K562 (cell line): Measurements from ENCODE around the gene ESPL1. TPM values are rescaled to one million over a fixed set of nuclear protein-coding genes. Genes with fewer than 3 reads are reported as not detected.

Experiments used
- ARID1B ChIP-seq: fragments of 450-650 bp; IDR thresholded peaks from 2 replicates; pipeline ENCODE4 v1.6.1; 2016; ENCODE audit warnings: antibody characterized with exemption, mild to moderate bottlenecking, inconsistent platforms
- CBX5 ChIP-seq: IDR thresholded peaks from 2 replicates; pipeline ENCODE4 v1.6.1; 2014; ENCODE audit warnings: low read depth, borderline replicate concordance
- CHCHD3 ChIP-seq: fragments of 250-450 bp; sonication (Bioruptor Pico); IDR thresholded peaks from 2 replicates; pipeline ENCODE4 v2.1.2; 2022; ENCODE audit warnings: mild to moderate bottlenecking
- COPS2 ChIP-seq: fragments of 450-650 bp; conservative IDR thresholded peaks from 2 replicates; pipeline ENCODE4 v1.6.1; 2016; ENCODE audit warnings: mild to moderate bottlenecking, moderate library complexity
- CXXC5 ChIP-seq: fragments of 250-450 bp; sonication (Bioruptor Pico); IDR thresholded peaks from 2 replicates; pipeline ENCODE4 v1.8.0; 2022; ENCODE audit warnings: inconsistent platforms, mild to moderate bottlenecking, moderate library complexity
- DEAF1 ChIP-seq: fragments of 450-650 bp; formaldehyde crosslinking; IDR thresholded peaks from 2 replicates; pipeline ENCODE4 v1.4.0; 2020; ENCODE audit warnings: mild to moderate bottlenecking, moderate library complexity
- DPF2 ChIP-seq: fragments of 450-650 bp; IDR thresholded peaks from 2 replicates; pipeline ENCODE4 v1.6.1; 2016
- ETS1 ChIP-seq: conservative IDR thresholded peaks from 2 replicates; pipeline ENCODE4 v1.6.1; 2011; ENCODE audit warnings: low read depth, mild to moderate bottlenecking, low read length; ENCODE audit not compliant: control insufficient read depth
- ETV1 ChIP-seq: fragments of 450-650 bp; conservative IDR thresholded peaks from 2 replicates; pipeline ENCODE4 v1.6.1; 2016; ENCODE audit warnings: missing genetic modification characterization, control low read depth, low read depth, missing compliant biosample characterization
- EZH2 ChIP-seq: IDR thresholded peaks from 2 replicates; pipeline ENCODE4 v1.6.1; 2012; ENCODE audit warnings: low read depth, mild to moderate bottlenecking, inconsistent platforms, low read length, borderline replicate concordance
- GATAD2A ChIP-seq: fragments of 450-650 bp; IDR thresholded peaks from 2 replicates; pipeline ENCODE4 v1.6.1; 2017
- GTF2F1 ChIP-seq: IDR thresholded peaks from 2 replicates; pipeline ENCODE4 v1.6.1; 2011; ENCODE audit warnings: low read depth, low read length, improper control_type of control experiment
- KLF6 ChIP-seq: fragments of 250-450 bp; sonication (Bioruptor Pico); IDR thresholded peaks from 2 replicates; pipeline ENCODE4 v1.4.0; 2020; ENCODE audit warnings: mild to moderate bottlenecking, moderate library complexity, borderline replicate concordance
- MAFG ChIP-seq: fragments of 450-650 bp; conservative IDR thresholded peaks from 2 replicates; pipeline ENCODE4 v1.6.1; 2016; ENCODE audit warnings: missing genetic modification characterization, missing compliant biosample characterization
- MBD1 ChIP-seq: fragments of 250-450 bp; sonication (Bioruptor Pico); IDR thresholded peaks from 2 replicates; pipeline ENCODE4 v1.8.0; 2022; ENCODE audit warnings: inconsistent platforms
- MXI1 ChIP-seq: IDR thresholded peaks from 2 replicates; pipeline ENCODE4 v1.6.1; 2011; ENCODE audit warnings: low read depth, mild to moderate bottlenecking, improper control_type of control experiment, low read length
- NR2F6 ChIP-seq: fragments of 450-650 bp; formaldehyde crosslinking; IDR thresholded peaks from 2 replicates; pipeline ENCODE4 v1.4.0; 2020; ENCODE audit warnings: mild to moderate bottlenecking
- RBM17 ChIP-seq: fragments of 200-400 bp; formaldehyde crosslinking; IDR thresholded peaks from 2 replicates; pipeline ENCODE4 v1.6.1; 2017; ENCODE audit warnings: low read depth, mild to moderate bottlenecking, low read length, borderline replicate concordance
- SMAD3 ChIP-seq: fragments of 450-650 bp; formaldehyde crosslinking; conservative IDR thresholded peaks from 2 replicates; pipeline ENCODE4 v1.4.0; 2020; ENCODE audit warnings: mild to moderate bottlenecking
- SRSF9 ChIP-seq: fragments of 200-400 bp; formaldehyde crosslinking; IDR thresholded peaks from 2 replicates; pipeline ENCODE4 v1.6.1; 2017; ENCODE audit warnings: low read depth, low read length, borderline replicate concordance
- ZBTB2 ChIP-seq: fragments of 450-650 bp; IDR thresholded peaks from 2 replicates; pipeline ENCODE4 v1.6.1; 2016; ENCODE audit warnings: antibody characterized with exemption
- ZBTB5 ChIP-seq: fragments of 450-650 bp; IDR thresholded peaks from 2 replicates; pipeline ENCODE4 v1.6.1; 2017; ENCODE audit warnings: antibody characterized with exemption
- ZNF561 ChIP-seq: fragments of 450-650 bp; formaldehyde crosslinking; conservative IDR thresholded peaks from 2 replicates; pipeline ENCODE4 v1.4.0; 2020; ENCODE audit warnings: mild to moderate bottlenecking, moderate library complexity
- ZNF57 ChIP-seq: fragments of 450-650 bp; formaldehyde crosslinking; IDR thresholded peaks from 2 replicates; pipeline ENCODE4 v1.4.0; 2020; ENCODE audit warnings: mild to moderate bottlenecking, moderate library complexity
- polyA plus RNA-seq, 8 experiments: library from polyadenylated mRNA; depleted of rRNA in 4 of 8; stranded (reverse) in 5 of 8; unstranded in 3 of 8; fragments of >200 nt; fragmentation: Nextera tagmentation in 2 of 8; fragmentation: Illumina TruSeq in 1 of 8; extraction: Ambion mirVana in 2 of 8; extraction: Trizol in 1 of 8; gene quantifications; 2 replicates each; pipeline versions ENCODE4 v1.2.1 to v1.2.3, GENCODE V29; 2011 to 2014; ENCODE audit warnings: inconsistent platforms in 1 of 8, missing spikeins in 1 of 8
- total RNA-seq, 7 experiments: library from RNA; depleted of rRNA in 6 of 7; stranded (reverse); fragments of >200 nt in 6 of 7; fragmentation: Illumina TruSeq in 2 of 7; extraction: Trizol in 2 of 7; gene quantifications; 2 replicates each; pipeline versions ENCODE4 v1.2.1 to v1.2.3, GENCODE V29; 2011 to 2021; ENCODE audit warnings: low replicate concordance in 1 of 7

ESPL1 gene
- total and polyA plus RNA-seq, 9 of the 15 experiments (the other 6 are each of a cell fraction or from before 2014, with no cell fraction given) = 1.2 to 55.0 (median 18.7) TPM

GRCh38 chr12:53244337-53244736 is 23.8 kb upstream of the ESPL1 start (continued):
- TF ChIP-seq ETV1 (tag) (no peak), SRSF9 (no peak), RBM17 (no peak), CXXC5 (no peak), ARID1B (peak; percentile 80), NR2F6 (CRISPR knock-in tag) (no peak), DPF2 (peak; percentile 81), KLF6 (no peak), GTF2F1 (no peak), ZNF57 (CRISPR knock-in tag) (no peak), MXI1 (no peak), DEAF1 (no peak), EZH2 (no peak), ZBTB2 (no peak), ETS1 (no peak), GATAD2A (peak; percentile 67; the same call in 1 of the 2 replicates), COPS2 (no peak), CBX5 (no peak), ZBTB5 (0 out of 2 replicates have a peak, but pooled peaks have one; percentile 19), CHCHD3 (CRISPR knock-in tag) (no peak), ZNF561 (CRISPR knock-in tag) (no peak), MBD1 (CRISPR knock-in tag) (no peak), MAFG (tag) (no peak), SMAD3 (no peak)
